OCI-LY1 (cell line): Measurements from ENCODE around the gene NABP1.

Experiments
- H2AFZ ChIP-seq: fragments of 200-600 bp; sonication (generic), shearing (Covaris generic); 2 replicates; pipeline ENCODE4 v1.6.0; 2014; ENCODE audit warnings: antibody characterized with exemption, mild to moderate bottlenecking, low read length
- H3F3A ChIP-seq: fragments of 200-600 bp; sonication (generic), shearing (Covaris generic); 2 replicates; pipeline ENCODE4 v1.6.0; 2014; ENCODE audit warnings: mild to moderate bottlenecking, antibody characterized with exemption, low read length, moderate library complexity; ENCODE audit not compliant: insufficient read depth
- H3K27ac ChIP-seq: fragments of 200-600 bp; sonication (generic); 2 replicates; pipeline ENCODE4 v1.5.1; 2014; ENCODE audit warnings: low read length, mixed run types, mild to moderate bottlenecking, low read depth; ENCODE audit not compliant: poor library complexity, severe bottlenecking
- H3K27me3 ChIP-seq: fragments of 200-600 bp; sonication (generic); 2 replicates; pipeline ENCODE4 v1.6.0; 2014; ENCODE audit warnings: antibody characterized with exemption, mild to moderate bottlenecking, low read length, moderate library complexity; ENCODE audit not compliant: insufficient read depth
- H3K36me3 ChIP-seq: fragments of 200-600 bp; sonication (generic); 2 replicates; pipeline ENCODE4 v1.6.1; 2014; ENCODE audit warnings: mild to moderate bottlenecking, antibody characterized with exemption, low read length, moderate library complexity, mixed read lengths; ENCODE audit not compliant: insufficient read depth
- H3K4me1 ChIP-seq: fragments of 200-600 bp; sonication (generic); 2 replicates; pipeline ENCODE4 v1.5.1; 2014; ENCODE audit warnings: mild to moderate bottlenecking, low read length, moderate library complexity; ENCODE audit not compliant: insufficient read depth, severe bottlenecking
- H3K4me2 ChIP-seq: fragments of 200-600 bp; sonication (generic), shearing (Covaris generic); 2 replicates; pipeline ENCODE4 v1.6.1; 2014; ENCODE audit warnings: low read length
- H3K4me3 ChIP-seq: fragments of 200-600 bp; sonication (generic); 2 replicates; pipeline ENCODE4 v1.5.1; 2014; ENCODE audit warnings: low read length, low read depth, mild to moderate bottlenecking, mixed read lengths; ENCODE audit not compliant: poor library complexity, severe bottlenecking
- H3K79me2 ChIP-seq: fragments of 200-600 bp; shearing (Covaris generic); 2 replicates; pipeline ENCODE4 v1.6.1; 2016; ENCODE audit warnings: mixed run types, low read length, mixed read lengths; ENCODE audit not compliant: insufficient read depth
- H3K9ac ChIP-seq: fragments of 200-600 bp; sonication (generic), shearing (Covaris generic); 2 replicates; pipeline ENCODE4 v1.6.1; 2014; ENCODE audit warnings: mild to moderate bottlenecking, low read length, mixed read lengths
- H3K9me2 ChIP-seq: fragments of 200-600 bp; sonication (generic), shearing (Covaris generic); 2 replicates; pipeline ENCODE4 v1.6.1; 2014; ENCODE audit warnings: low read depth, mild to moderate bottlenecking, low read length, mixed read lengths
- H3K9me3 ChIP-seq: fragments of 200-600 bp; shearing (Covaris generic); 2 replicates; pipeline ENCODE4 v1.6.1; 2014; ENCODE audit warnings: low read length, mixed read lengths
- H4K20me1 ChIP-seq: fragments of 200-600 bp; sonication (generic), shearing (Covaris generic); 2 replicates; pipeline ENCODE4 v1.6.0; 2016; ENCODE audit warnings: mild to moderate bottlenecking, low read length; ENCODE audit not compliant: insufficient read depth
- CTCF ChIP-seq: fragments of 200-600 bp; sonication (generic), shearing (Covaris generic); IDR thresholded peaks from 2 replicates; pipeline ENCODE4 v1.5.1; 2017; ENCODE audit warnings: mild to moderate bottlenecking, antibody characterized with exemption, low read length, moderate library complexity, mixed read lengths
- EZH2 ChIP-seq: fragments of 200-600 bp; sonication (generic), shearing (Covaris generic); IDR thresholded peaks from 2 replicates; pipeline ENCODE4 v1.8.0; 2017; ENCODE audit warnings: borderline replicate concordance, mixed run types, mild to moderate bottlenecking, antibody characterized with exemption, low read length, moderate library complexity, mixed read lengths

The NABP1 gene

GRCh38 chr2:191690327-191690726 lies 12.4 kb downstream of the NABP1 start:
- Histone ChIP-seq H3K36me3 (peaks cover 35% of the 10 kb centered on the region), H3K4me1 (no peaks in the 10 kb centered on the region), H3K9me3 (no peaks in the 10 kb centered on the region), H2AFZ (no peak overlapping the region), H4K20me1 (no peaks in the 10 kb centered on the region), H3F3A (no peaks in the 10 kb centered on the region; the same call in 1 of the 2 replicates), H3K9ac (no peak overlapping the region), H3K79me2 (no peaks in the 10 kb centered on the region), H3K27ac (no peak overlapping the region), H3K27me3 (no peaks in the 10 kb centered on the region), H3K9me2 (no peaks in the 10 kb centered on the region), H3K4me3 (no peak overlapping the region), H3K4me2 (no peak overlapping the region)
- no peak for TF ChIP-seq CTCF
- TF ChIP-seq EZH2: no peak

GRCh38 chr2:191691016-191691735 lies 13.2 kb downstream of the NABP1 start:
- H4K20me1 ChIP-seq: no peaks in the 10 kb centered on the region
- TF ChIP-seq CTCF (peak; percentile 91), EZH2 (no peak)
- no peaks in the 10 kb centered on the region for H3K79me2 ChIP-seq
- H3K4me1 ChIP-seq: no peaks in the 10 kb centered on the region
- no peaks in the 10 kb centered on the region for H3K9me3 ChIP-seq
- no peak overlapping the region for H2AFZ ChIP-seq
- H3K9me2 ChIP-seq: no peaks in the 10 kb centered on the region
- H3K36me3 ChIP-seq: peaks cover 26% of the 10 kb centered on the region
- H3K27ac ChIP-seq: no peak overlapping the region
- H3K4me3 ChIP-seq: no peak overlapping the region
- H3K27me3 ChIP-seq: no peaks in the 10 kb centered on the region
- no peak overlapping the region for H3K9ac ChIP-seq
- H3K4me2 ChIP-seq: no peak overlapping the region
- no peaks in the 10 kb centered on the region; the same call in 1 of the 2 replicates for H3F3A ChIP-seq

GRCh38 chr2:191691898-191692297 lies 14.0 kb downstream of the NABP1 start:
- H3K27me3 ChIP-seq: no peaks in the 10 kb centered on the region
- no peak for TF ChIP-seq CTCF
- TF ChIP-seq EZH2: no peak
- no peaks in the 10 kb centered on the region for H3K4me1 ChIP-seq
- H3K9ac ChIP-seq: no peak overlapping the region
- no peaks in the 10 kb centered on the region for H3K79me2 ChIP-seq
- H3F3A ChIP-seq: no peaks in the 10 kb centered on the region
- no peak overlapping the region for H3K4me2 ChIP-seq
- H3K9me2 ChIP-seq: no peaks in the 10 kb centered on the region
- no peaks in the 10 kb centered on the region for H3K9me3 ChIP-seq
- no peak overlapping the region for H2AFZ ChIP-seq
- no peaks in the 10 kb centered on the region for H4K20me1 ChIP-seq
- no peak overlapping the region for H3K27ac ChIP-seq
- peaks cover 19% of the 10 kb centered on the region for H3K36me3 ChIP-seq
- no peak overlapping the region for H3K4me3 ChIP-seq
